Measurements from ENCODE around the gene GRIN2A. TPM values are rescaled to one million over a fixed set of nuclear protein-coding genes. Genes with fewer than 3 reads are reported as not detected.

Gene GRIN2A
- total and polyA plus RNA-seq, 2 of the 13 experiments (the other 11 are each of a cell fraction or from before 2014, with no cell fraction given), result not detected

DNA sequence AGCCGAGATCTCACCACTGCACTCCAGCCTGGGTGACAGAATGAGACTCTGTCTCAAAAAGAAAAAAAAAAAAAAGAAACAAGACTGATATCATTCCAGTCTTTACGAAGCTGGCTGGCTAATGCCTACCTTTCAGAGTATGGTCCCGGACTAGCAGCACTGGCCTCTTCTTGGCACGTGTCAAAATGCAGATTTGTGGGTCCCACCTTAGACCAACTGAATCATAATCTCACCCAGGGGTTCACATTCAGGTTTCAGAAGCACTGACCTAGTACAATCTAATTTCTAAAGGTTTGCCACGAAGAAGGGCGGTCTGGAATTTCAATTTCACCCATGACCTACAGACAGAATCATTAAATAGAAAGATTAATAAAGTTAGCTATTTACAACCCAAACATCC is 43.4 kb upstream of the GRIN2A start:
- TF ChIP-seq HNRNPUL1 (IDR thresholded peaks at IDR 0.05; ENCODE audit: low read depth, low read length), result no peak
- TF ChIP-seq ZSCAN9 (CRISPR knock-in tag; IDR thresholded peaks at IDR 0.05; ENCODE audit: borderline replicate concordance), result no peak
- TF ChIP-seq ARNT (IDR thresholded peaks at IDR 0.05), result no peak
- TF ChIP-seq PAWR (CRISPR knock-in tag; IDR thresholded peaks at IDR 0.05; ENCODE audit: borderline replicate concordance), result no peak
- no peak for TF ChIP-seq DMAP1 (CRISPR knock-in tag; IDR thresholded peaks at IDR 0.05)
- no peak for TF ChIP-seq SIN3B (IDR thresholded peaks at IDR 0.05; ENCODE audit: low read length)
- TF ChIP-seq SYNCRIP (IDR thresholded peaks at IDR 0.05; ENCODE audit: insufficient read depth, low read depth, low read length), result no peak
- H4K20me1 ChIP-seq (ENCODE audit: insufficient read depth, low read length), result no peaks in the 10 kb centered on the region
- in situ Hi-C loops (cut with HindIII; ENCODE audit: extremely low pct_ligation_motif_present, low pct_unique_long_range_greater_than_20kb), result no loop called here
- intact Hi-C loops (cut with micrococcal nuclease; ENCODE audit: unreplicated experiment), result no loop called here
- BruUV-seq (replicated peaks), result no TSS peak
- peaks cover 1 to 30% of the 10 kb centered on the region in 2 experiments; a peak in 4 of 5 replicates for H3K27me3 ChIP-seq (ENCODE audit: control insufficient read depth in 1 of 2, insufficient read depth in 2 of 2, low read length in 2 of 2)
- H3K79me2 ChIP-seq (ENCODE audit: insufficient read depth, low read length), result no peaks in the 10 kb centered on the region
- CTCF ChIA-PET (ENCODE audit: low intra/inter-chr PET ratio, low total read pairs), result no interaction called here
- POLR2A ChIA-PET, result no interaction called here
- H3K4me2 ChIP-seq (ENCODE audit: low read depth, low read length), result no peak overlapping the region
- no peak for FAIRE-seq
- ATAC-seq, result no peak
- no peaks in the 10 kb centered on the region for H3K9me3 ChIP-seq (ENCODE audit: low read length)
- DNase-seq (ENCODE audit: low spot score), result no peak
- no peak overlapping the region for H2AFZ ChIP-seq (ENCODE audit: low read length)
- H3K4me1 ChIP-seq (ENCODE audit: insufficient read depth, low read length), result peaks cover 10% of the 10 kb centered on the region
- H3K4me3 ChIP-seq (replicated peaks in 1 of 3; ENCODE audit: insufficient read depth in 1 of 3, low read depth in 2 of 3, low read length in 3 of 3), result no peak overlapping the region
- no peak overlapping the region for H3K9ac ChIP-seq (ENCODE audit: insufficient read depth, low read depth, low read length)
- no peak overlapping the region for H3K27ac ChIP-seq (ENCODE audit: extremely low read length, insufficient read depth, low read length)
- 24% methylated on average over 6 of the region's 6 CpGs for WGBS (ENCODE audit: low lambda C conversion rate)
- no peaks in the 10 kb centered on the region for H3K36me3 ChIP-seq (replicated peaks in 1 of 2; ENCODE audit: control insufficient read depth in 1 of 2, insufficient read depth in 2 of 2, low read length in 2 of 2)

DNA sequence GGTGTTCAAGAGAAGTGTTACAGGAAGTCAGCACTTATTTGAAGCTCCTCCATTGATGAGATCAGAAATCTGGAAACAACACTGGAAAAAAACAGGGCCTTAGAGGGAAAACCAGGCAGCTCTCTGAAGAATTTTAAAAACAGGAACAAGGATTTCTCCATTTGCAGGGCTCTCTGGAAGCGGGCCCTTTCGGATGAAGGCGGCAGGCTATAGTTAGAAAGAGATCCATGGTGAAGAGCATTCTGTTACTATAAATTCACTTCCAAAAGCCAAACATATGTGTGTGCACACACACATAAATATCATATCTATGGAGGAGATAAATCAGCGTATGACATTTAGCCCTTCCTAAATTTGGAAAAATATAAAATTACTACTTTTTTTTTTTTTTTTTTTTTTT is 42.6 kb upstream of the GRIN2A start:
- no peak overlapping the region for H3K27ac ChIP-seq (ENCODE audit: extremely low read length, insufficient read depth, low read length)
- no peak for ATAC-seq
- H3K4me1 ChIP-seq (ENCODE audit: insufficient read depth, low read length), result peaks cover 14% of the 10 kb centered on the region
- no peaks in the 10 kb centered on the region for H3K9me3 ChIP-seq (ENCODE audit: low read length)
- ChIA-PET POLR2A (no interaction called here), CTCF (ENCODE audit: low intra/inter-chr PET ratio, low total read pairs) (no interaction called here)
- H2AFZ ChIP-seq (ENCODE audit: low read length), result no peak overlapping the region
- no peak overlapping the region for H3K9ac ChIP-seq (ENCODE audit: insufficient read depth, low read depth, low read length)
- intact Hi-C loops (cut with micrococcal nuclease; ENCODE audit: unreplicated experiment) (no loop called here), in situ Hi-C loops (cut with HindIII; ENCODE audit: extremely low pct_ligation_motif_present, low pct_unique_long_range_greater_than_20kb) (no loop called here)
- no peaks in the 10 kb centered on the region for H4K20me1 ChIP-seq (ENCODE audit: insufficient read depth, low read length)
- WGBS (ENCODE audit: low lambda C conversion rate), result 89% methylated on average over 4 of the region's 4 CpGs
- H3K27me3 ChIP-seq (ENCODE audit: control insufficient read depth in 1 of 2, insufficient read depth in 2 of 2, low read length in 2 of 2), result peaks cover 1 to 30% of the 10 kb centered on the region in 2 experiments; a peak in 4 of 5 replicates
- FAIRE-seq, result no peak
- no peaks in the 10 kb centered on the region for H3K36me3 ChIP-seq (replicated peaks in 1 of 2; ENCODE audit: control insufficient read depth in 1 of 2, insufficient read depth in 2 of 2, low read length in 2 of 2)
- H3K4me3 ChIP-seq (replicated peaks in 1 of 3; ENCODE audit: insufficient read depth in 1 of 3, low read depth in 2 of 3, low read length in 3 of 3), result no peak overlapping the region
- BruUV-seq (replicated peaks), result no TSS peak
- no peaks in the 10 kb centered on the region for H3K79me2 ChIP-seq (ENCODE audit: insufficient read depth, low read length)
- H3K4me2 ChIP-seq (ENCODE audit: low read depth, low read length), result no peak overlapping the region
- DNase-seq (ENCODE audit: low spot score), result no peak
- TF ChIP-seq XRCC5 (optimal IDR thresholded peaks at IDR 0.05; ENCODE audit: low read length) (no peak), RBAK (CRISPR knock-in tag; IDR thresholded peaks at IDR 0.05) (no peak), HNF4A (CRISPR knock-in tag; IDR thresholded peaks at IDR 0.05) (no peak), ARHGAP35 (CRISPR knock-in tag; IDR thresholded peaks at IDR 0.05; ENCODE audit: borderline replicate concordance) (no peak), ZNF367 (CRISPR knock-in tag; IDR thresholded peaks at IDR 0.05; ENCODE audit: borderline replicate concordance) (no peak), XBP1 (CRISPR knock-in tag; IDR thresholded peaks at IDR 0.05) (no peak), TAF15 (IDR thresholded peaks at IDR 0.05; ENCODE audit: low read depth, low read length, poor library complexity, severe bottlenecking) (no peak), CBFB (CRISPR knock-in tag; IDR thresholded peaks at IDR 0.05) (no peak), RFX5 (IDR thresholded peaks at IDR 0.05; ENCODE audit: low read depth, low read length) (no peak), YY1 (IDR thresholded peaks at IDR 0.05; ENCODE audit: insufficient read depth, insufficient replicate concordance, low read depth, low read length) (no peak), KLF16 (CRISPR knock-in tag; IDR thresholded peaks at IDR 0.05) (no peak), ZNF777 (CRISPR knock-in tag; IDR thresholded peaks at IDR 0.05) (no peak)
- TF ChIP-seq, protein P1, sequence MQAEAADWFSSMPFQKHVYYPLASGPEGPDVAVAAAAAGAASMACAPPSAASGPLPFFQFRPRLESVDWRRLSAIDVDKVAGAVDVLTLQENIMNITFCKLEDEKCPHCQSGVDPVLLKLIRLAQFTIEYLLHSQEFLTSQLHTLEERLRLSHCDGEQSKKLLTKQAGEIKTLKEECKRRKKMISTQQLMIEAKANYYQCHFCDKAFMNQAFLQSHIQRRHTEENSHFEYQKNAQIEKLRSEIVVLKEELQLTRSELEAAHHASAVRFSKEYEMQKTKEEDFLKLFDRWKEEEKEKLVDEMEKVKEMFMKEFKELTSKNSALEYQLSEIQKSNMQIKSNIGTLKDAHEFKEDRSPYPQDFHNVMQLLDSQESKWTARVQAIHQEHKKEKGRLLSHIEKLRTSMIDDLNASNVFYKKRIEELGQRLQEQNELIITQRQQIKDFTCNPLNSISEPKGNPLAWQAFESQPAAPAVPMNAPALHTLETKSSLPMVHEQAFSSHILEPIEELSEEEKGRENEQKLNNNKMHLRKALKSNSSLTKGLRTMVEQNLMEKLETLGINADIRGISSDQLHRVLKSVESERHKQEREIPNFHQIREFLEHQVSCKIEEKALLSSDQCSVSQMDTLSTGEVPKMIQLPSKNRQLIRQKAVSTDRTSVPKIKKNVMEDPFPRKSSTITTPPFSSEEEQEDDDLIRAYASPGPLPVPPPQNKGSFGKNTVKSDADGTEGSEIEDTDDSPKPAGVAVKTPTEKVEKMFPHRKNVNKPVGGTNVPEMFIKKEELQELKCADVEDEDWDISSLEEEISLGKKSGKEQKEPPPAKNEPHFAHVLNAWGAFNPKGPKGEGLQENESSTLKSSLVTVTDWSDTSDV (CRISPR knock-in tag; IDR thresholded peaks at IDR 0.05), result no peak

All from HepG2 (cell line).